NCI-H1105 (cell line): ENCODE measurements around the gene ZNF536.

Source experiments
- DNase-seq: peaks from one replicate; lab custom pipeline; 2025; lab: John Stamatoyannopoulos, UW

The ZNF536 gene

GRCh38 chr19:30529876-30530275 lies 157.7 kb downstream of the ZNF536 start:
- no peak for DNase-seq

GRCh38 chr19:30530751-30531150 lies 158.6 kb downstream of the ZNF536 start:
- no peak for DNase-seq

- DNase-seq: no peak
These were observed 162.8 kb downstream of the ZNF536 start for GRCh38 chr19:30535011-30535410.

GRCh38 chr19:30536975-30537374 lies 164.8 kb downstream of the ZNF536 start:
- DNase-seq: no peak

- no peak for DNase-seq
These were observed 167.1 kb downstream of the ZNF536 start for GRCh38 chr19:30539315-30539714.

GRCh38 chr19:30539981-30540380 lies 167.8 kb downstream of the ZNF536 start:
- DNase-seq: no peak

GRCh38 chr19:30540761-30541160 lies 168.6 kb downstream of the ZNF536 start:
- DNase-seq: no peak

- DNase-seq: peak; percentile 7
These were observed 169.4 kb downstream of the ZNF536 start for GRCh38 chr19:30541575-30541974.

GRCh38 chr19:30543243-30543945 lies 171.2 kb downstream of the ZNF536 start:
- no peak for DNase-seq

- no peak for DNase-seq
These were observed 173.6 kb downstream of the ZNF536 start for GRCh38 chr19:30545752-30546151.

- DNase-seq: no peak
These were observed 174.1 kb downstream of the ZNF536 start for GRCh38 chr19:30546332-30546731.

GRCh38 chr19:30547246-30547645 lies 175.1 kb downstream of the ZNF536 start:
- no peak for DNase-seq

GRCh38 chr19:30549151-30549550 lies 177.0 kb downstream of the ZNF536 start:
- no peak for DNase-seq

GRCh38 chr19:30551271-30551670 lies 179.1 kb downstream of the ZNF536 start:
- no peak for DNase-seq

- DNase-seq: no peak
These were observed 180.4 kb downstream of the ZNF536 start for GRCh38 chr19:30552593-30552992.

- DNase-seq: no peak
These were observed 183.0 kb downstream of the ZNF536 start for GRCh38 chr19:30555075-30555790.

- no peak for DNase-seq
These were observed 183.6 kb downstream of the ZNF536 start for GRCh38 chr19:30555791-30556110.

- DNase-seq: peak; percentile 15
These were observed 184.1 kb downstream of the ZNF536 start for GRCh38 chr19:30556230-30556711.

GRCh38 chr19:30557212-30557611 lies 185.0 kb downstream of the ZNF536 start:
- DNase-seq: no peak

- no peak for DNase-seq
These were observed 185.9 kb downstream of the ZNF536 start for GRCh38 chr19:30557927-30558557.

GRCh38 chr19:30558793-30559192 lies 186.6 kb downstream of the ZNF536 start:
- DNase-seq: no peak

GRCh38 chr19:30559446-30559845 lies 187.3 kb downstream of the ZNF536 start:
- no peak for DNase-seq

GRCh38 chr19:30562981-30563380 lies 190.8 kb downstream of the ZNF536 start:
- no peak for DNase-seq
